22Rv1 (cell line): Measurements from ENCODE around the gene EMC9.

Experiments used
- H3K27ac ChIP-seq: fragments of 450-650 bp; 2 replicates; pipeline ENCODE4 v1.5.1; 2017
- ZFX ChIP-seq: fragments of 450-650 bp; IDR thresholded peaks from 2 replicates; pipeline ENCODE4 v1.6.1; 2017; ENCODE audit warnings: antibody characterized with exemption, borderline replicate concordance
- TF ChIP-seq, protein P1 (sequence below): fragments of 450-650 bp; IDR thresholded peaks from 2 replicates; pipeline ENCODE4 v1.5.1; 2017; ENCODE audit warnings: mild to moderate bottlenecking

Gene EMC9

DNA sequence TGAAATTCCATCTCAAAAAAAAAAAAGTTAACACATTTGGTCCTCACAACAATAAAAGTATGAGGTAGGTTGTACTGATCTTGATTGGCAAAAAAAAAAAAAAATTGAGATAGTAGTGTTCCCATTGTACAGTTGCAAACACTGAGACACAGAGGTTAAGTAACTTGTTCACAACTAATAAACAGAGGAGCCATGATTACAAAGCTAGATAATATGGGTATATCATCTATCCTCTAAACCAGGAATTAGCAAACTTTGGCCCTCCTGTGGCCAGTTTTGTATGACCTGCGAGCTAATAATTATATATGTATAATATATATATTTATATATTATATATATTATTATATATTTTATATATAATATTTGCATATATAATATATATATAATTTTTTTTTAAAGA, 7.7 kb downstream of the EMC9 start:
- no peak overlapping the region for H3K27ac ChIP-seq
- TF ChIP-seq ZFX = no peak
- TF ChIP-seq, protein P1, sequence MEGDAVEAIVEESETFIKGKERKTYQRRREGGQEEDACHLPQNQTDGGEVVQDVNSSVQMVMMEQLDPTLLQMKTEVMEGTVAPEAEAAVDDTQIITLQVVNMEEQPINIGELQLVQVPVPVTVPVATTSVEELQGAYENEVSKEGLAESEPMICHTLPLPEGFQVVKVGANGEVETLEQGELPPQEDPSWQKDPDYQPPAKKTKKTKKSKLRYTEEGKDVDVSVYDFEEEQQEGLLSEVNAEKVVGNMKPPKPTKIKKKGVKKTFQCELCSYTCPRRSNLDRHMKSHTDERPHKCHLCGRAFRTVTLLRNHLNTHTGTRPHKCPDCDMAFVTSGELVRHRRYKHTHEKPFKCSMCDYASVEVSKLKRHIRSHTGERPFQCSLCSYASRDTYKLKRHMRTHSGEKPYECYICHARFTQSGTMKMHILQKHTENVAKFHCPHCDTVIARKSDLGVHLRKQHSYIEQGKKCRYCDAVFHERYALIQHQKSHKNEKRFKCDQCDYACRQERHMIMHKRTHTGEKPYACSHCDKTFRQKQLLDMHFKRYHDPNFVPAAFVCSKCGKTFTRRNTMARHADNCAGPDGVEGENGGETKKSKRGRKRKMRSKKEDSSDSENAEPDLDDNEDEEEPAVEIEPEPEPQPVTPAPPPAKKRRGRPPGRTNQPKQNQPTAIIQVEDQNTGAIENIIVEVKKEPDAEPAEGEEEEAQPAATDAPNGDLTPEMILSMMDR = no peak

DNA sequence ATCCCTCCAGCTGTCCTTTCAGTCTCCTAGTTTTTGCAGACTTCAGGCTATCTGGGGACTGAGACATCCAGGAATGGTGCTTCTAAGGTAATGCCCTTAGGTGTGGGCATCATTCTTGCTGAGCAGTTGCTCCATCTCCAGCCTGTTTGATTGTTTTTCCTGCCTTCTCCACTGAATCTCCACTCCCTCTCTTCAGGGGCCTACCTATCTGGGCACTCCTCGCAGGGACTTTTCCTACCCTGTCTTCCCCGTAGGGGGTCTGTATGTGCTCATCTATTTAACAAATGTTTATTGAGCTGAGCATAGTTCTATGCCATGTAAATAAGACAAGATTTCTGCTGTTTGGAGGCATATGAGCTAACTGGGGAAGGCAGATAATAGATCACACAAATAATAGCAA, 8.4 kb downstream of the EMC9 start:
- H3K27ac ChIP-seq = no peak overlapping the region

DNA sequence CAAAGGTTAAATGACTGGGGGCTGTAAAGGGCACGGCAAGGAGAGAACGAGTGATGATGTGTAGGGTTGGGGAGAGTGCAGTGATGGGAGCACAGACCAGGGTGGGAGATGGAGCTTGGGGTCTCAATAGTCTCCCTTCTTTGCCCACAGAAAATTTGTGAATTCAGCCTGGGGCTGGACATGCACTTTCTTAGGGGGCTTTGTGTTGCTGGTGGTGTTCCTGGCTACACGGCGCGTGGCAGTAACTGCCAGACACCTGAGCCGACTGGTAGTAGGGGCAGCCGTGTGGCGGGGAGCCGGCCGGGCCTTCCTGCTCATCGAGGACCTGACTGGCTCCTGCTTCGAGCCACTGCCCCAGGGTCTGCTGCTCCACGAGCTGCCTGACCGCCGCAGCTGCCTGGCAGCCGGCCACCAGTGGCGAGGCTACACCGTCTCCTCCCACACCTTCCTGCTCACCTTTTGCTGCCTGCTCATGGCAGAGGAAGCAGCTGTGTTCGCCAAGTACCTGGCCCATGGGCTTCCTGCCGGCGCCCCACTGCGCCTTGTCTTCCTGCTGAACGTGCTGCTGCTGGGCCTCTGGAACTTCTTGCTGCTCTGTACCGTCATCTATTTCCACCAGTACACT, 9.2 kb downstream of the EMC9 start:
- peak overlapping the region; percentile 25 for H3K27ac ChIP-seq
- TF ChIP-seq, protein P1 = no peak
- TF ChIP-seq ZFX = no peak

More for the DNA sequence above, 8.4 kb downstream of the EMC9 start:
- TF ChIP-seq, protein P1 = no peak
- no peak for TF ChIP-seq ZFX

DNA sequence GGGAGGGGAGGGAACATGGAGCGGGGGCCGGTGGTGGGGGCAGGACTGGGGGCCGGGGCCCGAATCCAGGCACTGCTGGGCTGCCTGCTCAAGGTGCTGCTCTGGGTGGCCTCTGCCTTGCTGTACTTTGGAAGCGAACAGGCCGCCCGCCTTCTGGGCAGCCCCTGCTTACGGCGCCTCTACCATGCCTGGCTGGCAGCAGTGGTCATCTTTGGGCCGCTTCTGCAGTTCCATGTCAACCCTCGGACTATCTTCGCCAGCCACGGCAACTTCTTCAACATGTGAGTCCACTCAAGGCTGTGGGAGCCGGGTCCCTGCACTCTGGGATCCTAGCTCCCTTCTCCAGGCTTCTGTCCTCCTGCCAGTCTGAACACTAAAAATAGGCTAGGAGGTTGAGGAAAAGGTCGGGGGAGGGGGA, 9.8 kb downstream of the EMC9 start:
- TF ChIP-seq, protein P1 = no peak
- TF ChIP-seq ZFX = no peak
- no peak overlapping the region for H3K27ac ChIP-seq

DNA sequence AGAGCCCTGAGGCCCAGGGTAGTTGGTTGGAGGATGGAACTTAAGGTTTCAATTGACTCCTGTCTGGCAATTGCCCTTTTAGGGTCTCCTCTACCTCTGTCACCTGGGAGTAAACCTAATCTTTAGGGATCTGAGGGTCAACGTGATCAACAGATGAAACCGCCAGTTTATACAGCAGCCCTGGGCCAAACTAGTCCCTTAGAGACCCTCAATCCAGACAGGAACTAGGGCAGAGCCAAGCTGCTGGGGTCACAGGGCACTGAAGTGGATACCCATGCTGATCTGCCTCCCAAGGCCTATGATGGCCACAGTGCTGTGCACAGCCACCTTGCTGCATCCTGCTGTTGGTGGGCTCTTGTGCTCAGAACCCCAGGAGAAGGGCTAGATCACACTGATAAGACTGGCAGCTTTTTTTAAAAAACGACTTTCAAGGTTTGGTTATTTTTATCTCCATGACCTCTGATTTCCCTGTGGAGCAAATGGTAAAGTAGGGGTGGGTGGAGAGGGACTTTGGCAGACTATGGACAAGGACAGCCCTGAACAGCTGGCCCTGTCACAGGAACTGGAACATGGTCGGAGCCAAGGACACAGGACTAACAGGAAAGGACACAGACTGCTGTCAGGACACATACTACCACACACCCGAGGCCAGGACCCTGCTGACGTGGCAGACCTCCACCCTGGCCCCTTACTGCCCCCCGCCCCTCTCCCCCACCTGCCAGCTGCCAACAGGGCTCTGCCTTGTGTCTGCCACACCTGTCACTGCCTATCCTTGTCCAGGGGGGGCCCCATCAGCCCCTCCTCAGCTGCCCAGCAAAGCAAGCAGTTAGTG, 10.5 kb downstream of the EMC9 start:
- TF ChIP-seq ZFX = no peak
- TF ChIP-seq, protein P1 = no peak
- H3K27ac ChIP-seq = no peak overlapping the region

DNA sequence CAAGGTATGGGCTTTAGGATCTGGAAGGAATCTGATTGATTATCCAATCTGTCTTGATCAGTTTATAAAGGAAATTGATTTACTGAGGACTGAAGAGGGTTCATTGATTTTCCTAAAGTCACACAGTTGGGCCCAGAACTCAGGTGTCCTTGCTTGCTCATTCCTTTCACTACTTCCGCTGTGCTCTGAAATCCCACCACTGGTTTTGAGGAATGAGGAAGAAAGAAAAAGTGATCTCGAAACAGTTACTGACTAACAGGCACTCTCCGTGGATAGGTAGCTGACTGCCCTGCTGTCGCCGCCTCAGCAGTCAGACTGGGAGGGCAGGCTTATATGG, 11.0 kb downstream of the EMC9 start, which contains the start of gene FITM1:
FITM1 (plus strand) TSS at position 280 of the 337 bp plus-strand sequence. CDS start 905 bp downstream, outside the sequence.
- H3K27ac ChIP-seq = no peak within 1 kb of the TSS
- TF ChIP-seq, protein P1 = no peak
- no peak for TF ChIP-seq ZFX
